B cell (primary cell): Measurements from ENCODE around the gene FCER1A.

Source experiments
- EZH2 ChIP-seq: IDR thresholded peaks from 2 replicates; pipeline ENCODE4 v1.6.1; 2012; ENCODE audit warnings: borderline replicate concordance, low read depth, mild to moderate bottlenecking, moderate library complexity, low read length; ENCODE audit not compliant: insufficient read depth, poor library complexity, severe bottlenecking
- TF ChIP-seq, protein P1 (sequence below): fragments of 200-600 bp; IDR thresholded peaks from one replicate; pipeline ENCODE4 v1.8.0; 2022; ENCODE audit warnings: antibody characterized with exemption, mild to moderate bottlenecking

DNA sequence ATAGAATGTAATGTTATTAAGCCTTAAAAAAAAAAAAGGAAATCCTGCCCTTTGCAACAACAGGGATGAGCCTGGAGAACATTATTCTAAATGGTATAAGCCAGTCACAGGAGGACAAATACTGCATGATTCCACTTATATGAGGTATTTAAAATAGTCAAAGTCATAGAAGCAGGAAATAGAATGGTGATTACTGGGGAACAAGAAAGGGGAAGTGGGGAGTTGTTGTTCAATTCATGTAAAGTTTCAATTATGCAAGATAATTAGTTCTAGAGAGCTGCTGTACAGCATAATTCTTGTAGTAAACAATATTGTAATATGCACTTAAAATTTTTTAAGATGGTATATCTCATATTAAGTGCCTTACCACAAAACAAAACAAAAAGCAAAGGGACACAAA lies 13.2 kb downstream of the FCER1A start:
- TF ChIP-seq, protein P1, sequence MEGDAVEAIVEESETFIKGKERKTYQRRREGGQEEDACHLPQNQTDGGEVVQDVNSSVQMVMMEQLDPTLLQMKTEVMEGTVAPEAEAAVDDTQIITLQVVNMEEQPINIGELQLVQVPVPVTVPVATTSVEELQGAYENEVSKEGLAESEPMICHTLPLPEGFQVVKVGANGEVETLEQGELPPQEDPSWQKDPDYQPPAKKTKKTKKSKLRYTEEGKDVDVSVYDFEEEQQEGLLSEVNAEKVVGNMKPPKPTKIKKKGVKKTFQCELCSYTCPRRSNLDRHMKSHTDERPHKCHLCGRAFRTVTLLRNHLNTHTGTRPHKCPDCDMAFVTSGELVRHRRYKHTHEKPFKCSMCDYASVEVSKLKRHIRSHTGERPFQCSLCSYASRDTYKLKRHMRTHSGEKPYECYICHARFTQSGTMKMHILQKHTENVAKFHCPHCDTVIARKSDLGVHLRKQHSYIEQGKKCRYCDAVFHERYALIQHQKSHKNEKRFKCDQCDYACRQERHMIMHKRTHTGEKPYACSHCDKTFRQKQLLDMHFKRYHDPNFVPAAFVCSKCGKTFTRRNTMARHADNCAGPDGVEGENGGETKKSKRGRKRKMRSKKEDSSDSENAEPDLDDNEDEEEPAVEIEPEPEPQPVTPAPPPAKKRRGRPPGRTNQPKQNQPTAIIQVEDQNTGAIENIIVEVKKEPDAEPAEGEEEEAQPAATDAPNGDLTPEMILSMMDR = no peak
- TF ChIP-seq EZH2 = no peak
